COLO668 (cell line): ENCODE data around the gene MPLKIP.
"Not testable (repeated sequence)": the region's sequence is repeated elsewhere in the genome, so short reads cannot be mapped to it uniquely, and the experiment has no call there.

Experiments
- DNase-seq: peaks from one replicate; lab custom pipeline; 2025; ENCODE audit not compliant: unreplicated experiment; lab: John Stamatoyannopoulos, UW

The MPLKIP gene

GRCh38 chr7:40133561-40134427 lies 628 bp downstream of the MPLKIP start:
- DNase-seq, result peak; percentile 85

GRCh38 chr7:40122940-40123254 lies 11.5 kb downstream of the MPLKIP start:
- no peak for DNase-seq

GRCh38 chr7:40122100-40122939 lies 12.1 kb downstream of the MPLKIP start:
- DNase-seq, result not testable (repeated sequence)

GRCh38 chr7:40120020-40120419 lies 14.4 kb downstream of the MPLKIP start:
- DNase-seq, result no peak

GRCh38 chr7:40118201-40118600 lies 16.2 kb downstream of the MPLKIP start:
- not testable (repeated sequence) for DNase-seq

GRCh38 chr7:40117199-40117598 lies 17.2 kb downstream of the MPLKIP start:
- DNase-seq, result not testable (repeated sequence)

GRCh38 chr7:40115936-40116335 lies 18.5 kb downstream of the MPLKIP start:
- no peak for DNase-seq

GRCh38 chr7:40105879-40106473 lies 28.4 kb downstream of the MPLKIP start:
- no peak for DNase-seq

- no peak for DNase-seq
Observed at GRCh38 chr7:40102897-40103296, 31.5 kb downstream of the MPLKIP start.

- no peak for DNase-seq
Observed at GRCh38 chr7:40101201-40101600, 33.2 kb downstream of the MPLKIP start.

GRCh38 chr7:40099837-40100236 lies 34.6 kb downstream of the MPLKIP start:
- no peak for DNase-seq

- DNase-seq, result no peak
Observed at GRCh38 chr7:40098810-40099209, 35.6 kb downstream of the MPLKIP start.

- DNase-seq, result no peak
Observed at GRCh38 chr7:40097728-40098127, 36.7 kb downstream of the MPLKIP start.

GRCh38 chr7:40095695-40096327 lies 38.6 kb downstream of the MPLKIP start:
- no peak for DNase-seq

- DNase-seq, result no peak
Observed at GRCh38 chr7:40095230-40095629, 39.2 kb downstream of the MPLKIP start.

- DNase-seq, result no peak
Observed at GRCh38 chr7:40093631-40094350, 40.6 kb downstream of the MPLKIP start.

GRCh38 chr7:40092182-40092581 lies 42.2 kb downstream of the MPLKIP start:
- DNase-seq, result no peak

- DNase-seq, result no peak
Observed at GRCh38 chr7:40077849-40078248, 56.6 kb downstream of the MPLKIP start.
